ENCODE measurements around the gene KCNH1. TPM values are rescaled to one million over a fixed set of nuclear protein-coding genes. Genes with fewer than 3 reads are reported as not detected.

KCNH1 gene
- total RNA-seq, 1 experiment from 2014 or later = not detected

GRCh38 chr1:210944252-210944651, 189.7 kb downstream of the KCNH1 start:
- no peak overlapping the region for H3K4me3 ChIP-seq (ENCODE audit: low read depth, low read length, poor library complexity, severe bottlenecking)
- intact Hi-C loops (cut with micrococcal nuclease; ENCODE audit: unreplicated experiment) = no loop called here
- no peak overlapping the region for H3K27ac ChIP-seq (ENCODE audit: low read depth, low read length, poor library complexity, severe bottlenecking)
- TF ChIP-seq CTCF (conservative IDR thresholded peaks at IDR 0.05; ENCODE audit: low read depth, low read length) (no peak), EZH2 (IDR thresholded peaks at IDR 0.05; ENCODE audit: borderline replicate concordance, low read depth, low read length, poor library complexity, severe bottlenecking) (no peak)
- no peak for DNase-seq (ENCODE audit: low spot score)
- no peaks in the 10 kb centered on the region for H3K9me3 ChIP-seq (ENCODE audit: low read depth, low read length, poor library complexity, severe bottlenecking)
- no peaks in the 10 kb centered on the region for H3K4me1 ChIP-seq (ENCODE audit: insufficient read depth, low read length, poor library complexity, severe bottlenecking)
- ChIA-PET CTCF (no interaction called here), POLR2A (ENCODE audit: low non-redundant PET) (no interaction called here)
- no TSS peak for BruUV-seq (replicated peaks)
- H3K36me3 ChIP-seq (ENCODE audit: insufficient read depth, low read length, poor library complexity, severe bottlenecking) = no peaks in the 10 kb centered on the region
- H3K27me3 ChIP-seq (replicated peaks; ENCODE audit: insufficient read depth, low read depth, low read length, poor library complexity) = peaks cover 52% of the 10 kb centered on the region

GRCh38 chr1:210942513-210942912, 191.4 kb downstream of the KCNH1 start:
- ChIA-PET CTCF (no interaction called here), POLR2A (ENCODE audit: low non-redundant PET) (no interaction called here)
- H3K9me3 ChIP-seq (ENCODE audit: low read depth, low read length, poor library complexity, severe bottlenecking) = no peaks in the 10 kb centered on the region
- intact Hi-C loops (cut with micrococcal nuclease; ENCODE audit: unreplicated experiment) = no loop called here
- peaks cover 60% of the 10 kb centered on the region for H3K27me3 ChIP-seq (replicated peaks; ENCODE audit: insufficient read depth, low read depth, low read length, poor library complexity)
- BruUV-seq (replicated peaks) = no TSS peak
- H3K36me3 ChIP-seq (ENCODE audit: insufficient read depth, low read length, poor library complexity, severe bottlenecking) = no peaks in the 10 kb centered on the region
- no peak for DNase-seq (ENCODE audit: low spot score)
- TF ChIP-seq CTCF (conservative IDR thresholded peaks at IDR 0.05; ENCODE audit: low read depth, low read length) (no peak), EZH2 (IDR thresholded peaks at IDR 0.05; ENCODE audit: borderline replicate concordance, low read depth, low read length, poor library complexity, severe bottlenecking) (no peak)
- H3K4me3 ChIP-seq (ENCODE audit: low read depth, low read length, poor library complexity, severe bottlenecking) = no peak overlapping the region
- no peak overlapping the region for H3K27ac ChIP-seq (ENCODE audit: low read depth, low read length, poor library complexity, severe bottlenecking)
- no peaks in the 10 kb centered on the region for H3K4me1 ChIP-seq (ENCODE audit: insufficient read depth, low read length, poor library complexity, severe bottlenecking)

- peak; percentile 8 for DNase-seq (ENCODE audit: low spot score)
- Histone ChIP-seq H3K27ac (ENCODE audit: low read depth, low read length, poor library complexity, severe bottlenecking) (no peak overlapping the region), H3K36me3 (ENCODE audit: insufficient read depth, low read length, poor library complexity, severe bottlenecking) (no peaks in the 10 kb centered on the region), H3K4me3 (ENCODE audit: low read depth, low read length, poor library complexity, severe bottlenecking) (no peak overlapping the region), H3K27me3 (replicated peaks; ENCODE audit: insufficient read depth, low read depth, low read length, poor library complexity) (peaks cover 52% of the 10 kb centered on the region), H3K9me3 (ENCODE audit: low read depth, low read length, poor library complexity, severe bottlenecking) (no peaks in the 10 kb centered on the region), H3K4me1 (ENCODE audit: insufficient read depth, low read length, poor library complexity, severe bottlenecking) (no peaks in the 10 kb centered on the region)
- CTCF ChIA-PET = no interaction called here
- TF ChIP-seq CTCF (conservative IDR thresholded peaks at IDR 0.05; ENCODE audit: low read depth, low read length) (no peak), EZH2 (IDR thresholded peaks at IDR 0.05; ENCODE audit: borderline replicate concordance, low read depth, low read length, poor library complexity, severe bottlenecking) (no peak)
- no TSS peak for BruUV-seq (replicated peaks)
- POLR2A ChIA-PET (ENCODE audit: low non-redundant PET) = no interaction called here
- intact Hi-C loops (cut with micrococcal nuclease; ENCODE audit: unreplicated experiment) = no loop called here
Measured at GRCh38 chr1:210940081-210940617, 193.8 kb downstream of the KCNH1 start.

Data from A673 (cell line).